Stimulated activated CD4-positive, alpha-beta T cell treated with anti-CD3 and anti-CD28 coated beads, Interleukin-4, amount 100 ng/mL, for 48 hours (primary cell): ENCODE measurements around the gene ECE1.

Experiments
- DNase-seq, 2 donors: peaks; one replicate each; pipeline ENCODE4 v3.0.0-alpha.2; 2020; ENCODE audit warnings: low read depth in 2 of 2

ECE1 gene

DNA sequence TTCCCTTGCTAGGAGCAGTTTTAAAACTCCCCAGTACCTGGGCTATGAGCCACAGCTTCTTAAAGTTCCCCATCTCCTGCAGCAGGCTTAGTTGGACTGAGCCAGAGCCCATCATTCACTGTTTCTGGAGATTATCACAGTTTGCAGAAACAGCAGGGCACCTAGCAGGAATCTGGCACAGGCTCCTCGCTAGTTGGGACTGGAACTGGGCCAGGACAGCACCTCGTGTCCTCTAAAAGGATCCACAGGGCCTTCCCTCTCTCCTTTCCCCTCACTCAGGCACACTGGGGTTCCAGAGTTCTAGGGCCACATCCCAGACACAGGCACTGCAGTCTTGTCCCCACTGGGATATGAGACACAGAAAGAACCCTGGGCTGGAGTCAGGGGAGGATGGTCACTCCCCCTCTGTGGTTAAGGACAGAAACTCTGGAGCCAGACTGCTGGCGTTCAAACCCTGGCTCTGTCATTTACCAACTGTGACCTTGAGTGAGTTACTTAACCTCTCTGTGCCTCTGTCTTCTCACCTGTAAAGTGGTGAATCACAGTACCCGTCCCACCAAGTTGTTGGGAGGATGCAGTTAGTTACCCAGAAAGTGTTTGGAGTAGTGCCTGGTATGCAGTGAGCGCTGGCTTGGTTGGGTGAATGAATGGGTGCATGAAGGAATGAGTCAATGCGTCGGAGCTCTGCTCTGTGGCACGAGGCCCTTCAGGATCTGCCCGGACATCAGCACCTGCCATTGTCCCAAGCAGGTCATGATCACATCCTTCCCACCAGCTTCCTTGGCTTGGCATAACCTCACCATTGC lies 18.8 kb upstream of the ECE1 start:
- no peak for DNase-seq

DNA sequence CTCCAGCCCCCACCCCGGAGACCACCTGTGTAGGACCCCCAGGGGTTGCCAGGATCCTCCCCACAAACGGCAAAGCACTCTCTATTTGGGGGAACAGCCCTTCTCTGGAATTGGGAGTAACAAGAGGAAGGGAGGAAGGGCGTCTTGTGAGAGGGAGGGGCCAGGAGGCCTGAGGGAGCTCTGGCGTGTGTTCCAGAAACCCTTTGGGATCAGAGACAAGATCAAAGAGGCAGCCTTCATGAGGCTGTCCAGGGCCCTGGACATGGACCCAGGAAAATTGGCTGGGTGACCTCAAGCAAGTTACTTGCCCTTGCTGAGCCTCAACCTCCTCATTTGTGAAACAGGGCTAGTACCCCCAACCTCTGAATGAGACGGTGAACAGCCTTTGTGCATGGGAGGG lies 18.1 kb upstream of the ECE1 start:
- DNase-seq: no peak

DNA sequence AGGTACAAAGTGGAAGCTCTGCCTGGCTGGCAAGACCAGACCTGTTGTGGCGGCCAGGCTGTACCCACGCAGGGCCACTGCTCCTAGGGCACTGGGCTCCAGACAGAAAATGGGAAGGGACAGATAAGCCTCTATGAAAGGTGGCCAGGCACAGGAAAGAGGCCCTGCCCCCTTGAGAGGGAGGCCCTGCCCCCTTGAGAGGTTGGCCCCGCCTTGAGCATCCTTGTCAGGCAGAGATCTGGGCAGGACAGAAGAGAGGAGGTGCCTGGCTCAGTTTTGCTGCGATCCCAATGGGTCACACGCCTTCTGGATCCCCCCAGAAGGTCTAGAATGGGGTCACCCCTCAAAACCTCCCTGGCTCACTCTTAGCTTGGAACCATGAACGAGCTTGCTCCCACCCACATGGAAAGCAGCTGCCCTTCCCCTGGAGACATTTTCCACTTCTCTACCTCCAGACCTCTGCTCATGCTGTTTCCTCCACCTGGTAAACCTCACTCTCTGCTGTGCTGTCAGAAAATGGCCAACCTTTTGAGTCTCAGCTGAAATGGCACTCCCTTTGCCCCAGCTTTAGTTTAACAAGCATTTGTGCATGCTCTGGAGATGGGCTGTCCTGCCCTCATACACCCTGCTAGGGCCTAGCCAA lies 17.5 kb upstream of the ECE1 start:
- no peak for DNase-seq

DNA sequence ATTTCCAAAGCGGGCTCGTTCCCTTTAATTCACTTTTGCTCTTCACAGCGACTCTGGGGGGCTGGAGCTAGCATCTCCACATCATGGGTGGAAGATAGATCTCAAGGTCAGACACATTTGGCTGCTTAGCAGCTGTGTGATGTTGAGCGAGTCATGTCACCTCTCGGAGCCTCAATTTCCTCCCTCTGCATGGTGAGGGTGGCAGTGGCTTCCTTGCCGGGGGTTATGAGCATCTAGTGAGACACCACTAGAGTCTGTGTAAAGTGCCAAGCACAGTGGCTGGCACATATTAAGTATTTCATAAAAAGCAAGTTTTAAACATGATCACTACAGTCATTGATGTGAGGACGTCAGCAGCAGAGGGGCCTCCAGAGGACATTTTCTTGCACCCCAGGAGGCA lies 16.9 kb upstream of the ECE1 start:
- DNase-seq: no peak

DNA sequence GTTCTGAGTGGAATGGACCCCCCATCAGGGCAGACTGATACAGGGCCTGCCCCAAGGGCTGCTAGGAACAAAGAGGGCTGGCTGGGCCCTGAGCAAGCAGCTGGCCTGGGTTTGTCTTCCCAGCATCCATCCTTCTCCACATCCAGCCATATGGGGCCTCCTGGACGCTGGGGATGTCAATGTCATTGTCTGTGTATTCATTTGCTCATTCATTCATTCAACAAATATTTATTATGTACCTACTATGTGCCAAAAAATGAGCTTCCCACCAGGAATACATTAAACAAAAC lies 15.6 kb upstream of the ECE1 start:
- no peak for DNase-seq

DNA sequence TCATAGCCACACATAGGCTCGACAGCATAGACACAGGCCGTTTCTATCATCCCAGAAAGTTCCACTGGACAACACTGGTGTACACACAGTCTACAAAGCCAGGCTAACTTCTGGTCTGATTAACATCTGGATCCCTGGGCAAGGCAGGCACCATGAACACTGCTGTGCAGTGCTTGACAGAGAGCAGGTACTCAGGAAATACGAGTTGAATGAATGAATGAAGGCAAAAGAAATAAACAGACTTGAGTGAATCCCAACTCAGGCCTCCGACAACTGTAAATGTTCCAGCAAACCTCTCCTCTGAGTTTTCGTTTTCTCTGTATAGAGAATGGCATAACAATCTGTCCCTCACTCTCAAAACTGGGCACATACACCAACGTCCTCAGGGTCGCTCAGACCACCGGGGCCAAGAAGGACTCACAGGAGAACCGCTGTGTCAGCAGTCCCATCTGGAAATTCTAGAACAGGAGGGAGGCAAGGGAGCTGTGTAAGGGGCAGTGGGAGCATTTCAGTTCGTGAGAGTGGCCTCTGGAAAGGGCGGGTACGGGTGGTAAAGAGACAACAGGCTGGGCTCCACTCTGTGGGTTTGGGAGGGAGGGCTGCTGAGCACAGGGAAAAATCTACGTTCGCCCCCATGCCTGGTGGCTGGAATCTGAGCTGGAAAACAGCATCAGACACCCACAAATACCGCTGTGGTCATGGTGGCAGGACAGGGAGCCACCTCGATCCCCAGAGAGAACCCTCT lies 15.1 kb upstream of the ECE1 start:
- no peak for DNase-seq

DNA sequence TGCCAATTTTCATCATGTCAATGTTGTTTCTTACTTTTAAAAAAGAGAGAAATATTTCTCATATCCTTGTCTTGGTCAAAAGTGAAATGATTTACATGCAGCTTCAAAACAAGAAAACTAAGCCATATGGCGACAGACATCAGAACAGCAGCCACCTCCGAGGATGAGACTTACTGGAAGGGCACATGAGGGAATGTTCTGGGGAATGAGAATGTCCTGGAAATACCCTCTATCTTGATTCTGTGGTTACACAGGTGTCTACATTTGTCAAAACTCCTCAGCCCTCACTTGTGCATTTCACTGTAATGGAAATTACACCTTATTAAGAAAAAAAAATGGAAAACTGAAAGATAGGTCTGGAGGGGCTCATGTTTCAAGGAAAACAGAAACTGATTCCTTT lies 14.2 kb upstream of the ECE1 start:
- no peak for DNase-seq

DNA sequence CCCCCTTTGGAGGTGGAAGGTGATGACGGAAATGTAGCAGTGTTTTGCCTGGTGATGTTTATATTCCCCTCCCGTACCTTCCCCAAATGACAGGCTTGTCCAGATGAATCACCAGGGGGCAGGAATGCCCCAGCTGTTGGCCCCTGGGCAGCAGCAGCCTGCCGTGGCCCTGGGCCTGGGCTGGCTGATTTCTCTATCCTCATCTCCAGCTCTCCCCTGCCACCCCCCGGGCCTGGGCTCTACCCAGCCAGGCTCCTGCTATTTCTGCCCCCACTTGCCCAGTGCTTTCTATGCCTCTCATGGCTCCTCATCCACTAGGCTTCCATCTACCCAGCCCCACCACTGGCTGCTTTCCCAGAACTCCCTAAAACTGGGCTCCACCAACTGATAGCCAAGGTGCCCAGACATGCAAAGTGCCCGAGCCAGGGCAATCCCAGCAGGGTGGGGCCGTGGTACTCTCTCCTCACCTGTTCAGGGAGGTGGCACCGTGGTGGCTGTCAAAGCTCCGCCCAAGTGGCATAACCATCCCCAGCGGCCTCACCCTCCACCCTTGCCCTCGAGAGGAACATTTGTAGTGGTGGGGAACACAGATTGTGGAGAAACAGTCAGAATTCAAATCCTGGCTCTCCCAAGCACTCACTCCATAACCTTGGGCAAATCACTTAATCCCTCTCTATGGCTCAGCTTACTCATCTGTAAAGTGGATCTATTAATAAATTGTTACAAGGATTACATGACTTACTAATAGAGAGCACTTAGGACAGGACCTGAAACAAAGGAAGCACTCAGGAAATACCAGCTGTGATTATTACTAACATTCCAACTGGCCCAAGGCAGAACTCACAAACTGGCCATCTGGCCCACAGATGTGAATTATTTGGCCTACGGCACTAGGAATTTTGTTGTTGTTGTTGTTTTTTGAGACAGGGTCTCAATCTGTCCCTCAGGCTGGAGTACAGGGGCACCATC lies 12.8 kb upstream of the ECE1 start:
- no peak for DNase-seq

DNA sequence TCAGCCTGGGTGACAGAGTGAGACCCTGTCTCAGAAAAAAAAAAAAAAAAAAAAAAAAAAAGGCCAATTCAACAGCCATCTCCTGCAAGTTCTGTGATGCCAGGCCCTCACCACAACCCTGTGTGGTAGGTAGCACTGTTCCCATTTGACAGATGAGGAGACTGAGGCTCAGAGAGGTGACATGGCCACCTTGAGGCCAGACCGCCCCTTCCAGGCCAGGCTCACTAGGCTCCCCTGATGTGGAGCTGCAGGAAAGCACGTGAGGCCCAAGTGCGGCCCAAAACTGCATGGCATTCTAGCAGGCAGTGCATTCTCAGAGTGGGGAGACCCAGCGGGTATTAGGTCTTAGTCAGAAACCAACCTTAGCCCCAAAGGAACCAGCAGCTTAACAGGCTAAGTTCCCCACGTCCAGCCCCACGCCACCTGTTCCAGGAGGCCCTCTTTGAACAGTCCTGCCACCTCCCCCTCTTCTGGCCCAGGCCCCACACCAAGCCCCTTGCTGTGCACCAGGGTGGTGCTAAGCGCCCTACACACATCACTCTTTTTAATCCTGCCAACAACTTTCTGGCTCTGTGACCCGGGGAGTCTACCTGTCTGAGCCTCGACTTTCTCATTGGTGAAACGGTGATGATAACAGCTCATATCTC lies 11.7 kb upstream of the ECE1 start:
- DNase-seq: no peak

DNA sequence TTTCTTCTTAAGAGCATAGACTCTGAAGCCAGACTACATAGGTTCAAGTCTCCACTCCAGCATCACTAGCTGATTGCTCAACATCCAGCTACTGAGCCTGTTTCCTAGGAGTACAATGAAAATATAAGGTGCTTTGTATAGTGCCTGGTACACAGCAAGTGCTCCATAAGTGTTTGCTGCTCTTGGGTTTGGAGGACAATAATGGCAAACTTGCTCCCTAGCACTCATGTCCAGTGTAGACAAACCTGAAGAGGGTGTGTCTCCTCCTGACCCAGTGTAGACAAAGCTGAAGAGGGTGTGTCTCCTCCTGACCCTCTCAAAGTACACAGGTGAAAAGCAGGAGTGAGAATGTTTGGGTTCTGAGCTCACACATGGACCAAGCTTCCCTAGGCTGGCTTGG lies 10.5 kb upstream of the ECE1 start:
- DNase-seq: no peak

DNA sequence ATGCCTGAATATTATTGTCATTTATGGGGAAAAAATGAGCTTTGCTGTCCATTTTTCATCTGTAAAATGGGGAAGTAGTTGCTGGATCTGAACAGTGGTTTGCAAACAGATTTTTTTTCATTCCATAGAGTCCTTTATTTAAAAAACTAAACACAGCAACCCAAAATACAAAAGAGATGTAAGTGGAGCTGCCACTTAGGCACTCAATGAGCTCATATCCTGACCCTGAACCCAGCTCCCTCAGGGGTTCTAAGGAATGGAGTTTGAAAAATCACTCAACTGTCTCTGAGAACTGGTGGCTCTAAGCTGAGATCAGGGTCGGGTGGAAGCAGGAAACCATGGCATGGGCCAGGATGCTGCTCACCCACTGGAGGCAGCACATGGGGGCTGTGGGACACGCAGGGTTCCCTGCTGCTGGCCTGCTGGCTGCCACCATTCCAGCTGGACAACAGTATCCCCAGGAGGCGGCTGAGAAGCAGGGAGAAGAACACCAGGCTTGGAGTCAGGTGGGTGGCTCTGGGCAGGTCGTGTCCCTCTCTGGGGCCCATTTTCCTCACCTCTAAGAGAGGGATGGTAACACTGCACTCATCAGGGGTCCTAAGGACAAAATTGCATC lies 9.6 kb upstream of the ECE1 start:
- DNase-seq: no peak

DNA sequence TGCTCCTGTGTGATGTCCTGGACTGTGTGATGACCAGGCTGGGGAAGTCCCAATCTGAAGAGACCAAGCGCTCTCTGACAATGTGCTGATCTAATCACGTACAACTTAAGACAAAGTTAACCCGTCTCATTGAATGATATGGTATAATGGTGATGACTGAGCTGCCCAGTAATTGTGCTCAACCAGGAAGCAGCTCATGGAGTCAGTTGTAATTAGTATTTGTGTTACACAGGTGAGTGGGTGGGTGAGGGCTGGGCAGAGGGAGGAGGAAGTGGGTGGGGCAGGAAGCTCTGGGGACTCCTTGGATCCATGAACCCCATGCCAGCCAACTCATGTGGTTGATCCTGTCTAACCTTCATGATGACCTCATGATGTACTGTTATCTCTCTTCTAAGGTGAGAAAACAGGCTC lies 8.7 kb upstream of the ECE1 start:
- no peak for DNase-seq

DNA sequence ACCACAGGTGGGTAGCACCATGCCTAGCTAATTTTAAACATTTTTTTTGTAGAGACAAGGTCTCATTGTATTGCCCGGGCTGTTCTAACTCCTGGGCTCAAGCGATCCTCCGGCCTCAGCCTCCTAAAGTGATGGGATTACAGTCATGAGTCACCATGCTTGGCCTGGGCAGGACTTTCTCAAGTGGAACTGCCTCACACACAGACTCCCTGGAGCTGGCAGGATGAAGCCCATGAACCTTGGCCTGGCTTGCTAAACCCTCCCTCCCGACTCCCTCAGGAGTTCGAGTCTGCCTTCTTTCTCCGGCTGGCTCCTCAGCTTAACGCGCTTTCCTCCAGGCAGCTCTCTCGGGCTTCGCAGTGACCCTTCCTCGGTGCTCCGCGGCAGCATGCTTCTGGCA lies 7.7 kb upstream of the ECE1 start:
- DNase-seq: no peak

DNA sequence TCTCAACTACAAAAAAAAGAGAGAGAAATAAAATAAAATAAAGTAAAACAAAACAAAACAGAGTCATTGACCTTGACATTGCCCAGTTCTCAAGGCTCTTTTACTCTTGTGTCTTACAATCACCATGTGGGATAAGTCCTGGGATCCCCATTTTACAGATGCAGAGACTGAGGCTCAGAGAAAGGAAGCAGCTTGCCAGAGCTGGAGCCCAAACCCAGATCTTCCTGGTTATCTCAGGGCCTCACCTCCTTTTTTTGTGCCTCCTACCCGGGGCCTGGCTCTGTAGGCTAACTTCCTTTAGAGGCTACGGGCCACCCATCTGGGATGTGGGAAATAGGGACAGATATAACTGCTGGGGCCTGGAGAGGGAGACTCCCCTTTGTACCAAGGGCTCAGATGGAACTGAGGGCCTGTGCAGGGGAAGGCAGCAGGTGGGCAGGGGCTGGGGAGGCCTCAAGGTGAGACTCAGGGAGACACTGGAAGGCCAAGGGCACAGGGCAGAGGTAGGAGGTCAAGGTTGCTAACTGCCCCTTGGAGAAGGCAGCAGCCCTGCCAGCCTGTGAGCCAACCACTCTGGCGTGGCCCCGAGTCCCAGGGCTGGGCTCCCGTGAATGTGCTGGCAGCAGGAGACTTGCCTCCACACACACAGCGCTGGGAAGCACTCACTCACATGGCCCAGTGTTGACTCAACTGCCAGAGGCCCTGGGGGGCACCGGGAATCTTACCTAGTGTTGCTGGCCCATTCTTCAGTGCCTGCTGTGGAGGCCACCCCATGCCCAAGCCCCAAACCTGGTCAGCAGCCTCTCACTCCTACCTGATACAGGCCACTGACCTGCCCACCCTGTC lies 6.5 kb upstream of the ECE1 start:
- DNase-seq: no peak

DNA sequence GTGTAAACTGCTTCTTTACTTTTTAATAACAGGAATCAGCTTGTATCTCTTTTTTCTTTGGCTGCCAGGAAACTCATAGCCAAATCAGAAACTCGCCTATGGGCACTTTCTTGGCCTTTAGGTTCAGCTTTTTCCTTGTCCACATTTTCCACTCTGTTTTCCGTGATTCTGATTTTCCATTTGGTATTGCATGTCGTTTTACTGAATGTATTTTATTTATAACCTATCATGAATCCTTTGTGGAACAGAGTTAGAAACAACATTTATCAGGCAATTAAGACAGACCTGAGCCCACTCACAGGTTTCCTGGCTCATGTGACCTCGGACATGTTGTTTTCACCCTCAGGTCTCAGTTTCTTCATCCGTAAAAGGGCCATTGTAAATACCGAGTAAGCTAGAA lies 5.3 kb upstream of the ECE1 start:
- DNase-seq: no peak

DNA sequence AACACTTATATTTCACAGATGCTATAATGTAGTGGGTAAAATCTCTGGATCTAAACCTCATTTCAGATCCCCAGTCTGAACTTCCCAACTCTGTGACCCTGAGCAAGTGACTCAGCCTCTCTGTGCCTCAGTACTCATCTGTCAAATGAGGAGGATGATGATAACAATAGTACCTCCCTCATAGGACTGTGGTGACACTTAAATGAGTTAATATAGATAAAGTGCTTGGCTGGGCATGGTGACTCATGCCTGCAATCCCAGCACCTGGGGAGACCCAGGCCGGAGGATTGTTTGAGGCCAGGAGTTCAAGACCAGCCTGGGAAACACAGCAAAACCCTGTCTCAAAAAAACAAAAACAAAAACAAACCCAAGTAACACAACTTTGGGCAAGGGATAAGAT lies 4.7 kb upstream of the ECE1 start:
- peak; percentile 19 to 53 for DNase-seq

DNA sequence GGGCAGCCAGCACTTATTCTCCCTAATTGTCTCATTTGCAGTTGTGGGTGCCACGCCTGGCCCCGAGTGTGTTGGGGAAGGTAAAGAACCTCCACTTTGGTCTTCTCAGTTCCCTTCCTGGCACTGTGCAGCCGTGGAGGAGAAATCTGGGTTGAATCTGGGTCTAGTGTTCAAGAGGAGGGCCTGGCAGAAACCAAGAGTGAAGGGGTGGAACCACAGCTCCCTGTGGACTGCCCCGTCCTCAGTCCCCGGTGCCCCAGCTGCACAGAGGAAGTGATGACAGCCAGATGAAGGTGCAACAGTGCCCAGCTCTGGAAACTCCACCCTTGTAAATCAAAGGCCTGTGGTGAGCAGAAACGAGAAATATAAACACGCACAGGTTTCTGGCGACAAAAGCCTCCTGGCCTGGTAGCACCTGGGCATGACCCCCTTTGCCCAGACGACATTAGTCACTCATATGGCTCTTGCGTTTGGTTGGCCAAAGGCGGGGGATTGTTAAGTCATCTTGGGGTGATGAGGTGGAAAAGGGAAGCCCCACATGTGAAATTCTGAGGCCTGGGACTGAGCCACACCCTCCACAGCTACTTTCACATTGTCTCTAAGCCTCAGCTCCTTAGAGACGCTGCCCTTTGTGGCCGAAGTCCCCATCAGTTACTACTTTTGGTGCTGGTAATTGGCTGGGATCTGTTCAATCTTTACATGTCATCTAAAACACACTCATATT lies 4.2 kb upstream of the ECE1 start:
- DNase-seq: peak; percentile 71 to 80

DNA sequence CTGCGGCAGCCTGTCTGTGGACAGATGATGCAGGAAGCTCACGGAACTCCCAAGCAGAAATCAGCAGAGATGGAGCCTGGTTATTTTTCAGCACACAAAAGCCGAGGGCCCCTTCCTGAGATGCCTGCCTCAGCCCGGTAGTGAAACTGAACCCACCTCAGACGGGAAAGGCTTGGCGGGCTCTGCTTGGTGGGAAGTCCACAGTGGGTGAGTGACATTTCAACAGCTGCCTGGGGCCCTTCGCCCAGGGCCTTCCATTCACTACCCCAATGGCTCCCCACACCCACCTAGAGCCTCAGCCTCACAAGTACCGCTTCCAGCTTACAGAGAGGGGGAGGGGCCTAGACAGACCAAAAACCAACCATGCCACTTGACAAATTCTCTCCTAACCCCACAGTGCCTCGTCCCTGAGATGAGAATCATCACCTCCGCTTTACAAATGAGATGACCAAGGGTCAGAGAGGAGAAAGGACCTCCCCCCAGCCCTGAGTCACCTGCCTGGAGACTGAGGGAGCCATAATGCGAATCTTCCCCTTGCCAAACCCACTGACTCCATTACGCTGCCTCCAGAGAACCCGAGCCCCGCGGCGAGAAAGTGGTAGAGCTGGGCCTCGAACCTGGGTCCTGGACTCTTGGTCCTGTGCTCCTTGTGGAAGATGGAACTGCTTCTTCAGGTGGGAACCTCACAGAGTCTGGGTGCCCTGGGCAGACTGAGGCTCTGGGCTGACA lies 3.4 kb upstream of the ECE1 start:
- DNase-seq: peak; percentile 69 to 82
